Measurements from ENCODE around the gene METAP1.
"Not testable (repeated sequence)": the region's sequence is repeated elsewhere in the genome, so short reads cannot be mapped to it uniquely, and the experiment has no call there.

METAP1 gene

GRCh38 chr4:99099311-99099710 is 103.8 kb downstream of the METAP1 start:
- DNase-seq (ENCODE audit: low read depth in 3 of 3): no peak

GRCh38 chr4:99099814-99100213 is 104.3 kb downstream of the METAP1 start:
- DNase-seq (ENCODE audit: low read depth in 3 of 3): not testable (repeated sequence)

- DNase-seq (ENCODE audit: low read depth in 3 of 3): no peak
Observed at GRCh38 chr4:99100876-99101275, 105.4 kb downstream of the METAP1 start.

- DNase-seq (ENCODE audit: low read depth in 3 of 3): no peak
Observed at GRCh38 chr4:99102634-99103033, 107.1 kb downstream of the METAP1 start.

- DNase-seq (ENCODE audit: low read depth in 3 of 3): no peak
Observed at GRCh38 chr4:99103166-99103565, 107.6 kb downstream of the METAP1 start.

GRCh38 chr4:99104153-99104552 is 108.6 kb downstream of the METAP1 start:
- no peak for DNase-seq (ENCODE audit: low read depth in 3 of 3)

GRCh38 chr4:99109286-99109685 is 113.8 kb downstream of the METAP1 start:
- DNase-seq (ENCODE audit: low read depth in 3 of 3): not testable (repeated sequence)
